ENCODE data around the gene TMEM132C. TPM values are rescaled to one million over a fixed set of nuclear protein-coding genes. Genes with fewer than 3 reads are reported as not detected.

TMEM132C gene
- total RNA-seq, 4 donors from 2014 or later: 0.13 to 7.6 (median 0.37) TPM

DNA sequence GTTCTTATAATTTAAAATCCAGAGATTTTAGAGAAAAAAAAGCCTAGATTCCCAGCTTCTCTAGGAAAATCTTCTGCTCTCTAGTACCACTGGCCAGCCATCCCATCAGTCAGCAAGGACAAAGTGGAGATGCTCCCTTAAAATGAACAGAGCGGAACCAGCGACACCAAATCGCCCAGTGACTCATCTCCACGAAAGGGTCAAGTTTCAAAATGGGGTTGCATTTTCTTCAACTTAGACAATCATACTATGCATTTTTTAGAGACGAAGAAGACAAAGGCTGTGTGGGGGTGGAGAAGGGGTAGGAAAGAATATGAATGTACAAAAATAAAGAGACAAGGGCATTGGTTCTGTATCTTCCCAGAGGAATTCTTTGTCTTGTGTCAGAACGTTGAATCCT, 344.8 kb downstream of the TMEM132C start:
- intact Hi-C loops (cut with DNase I): no loop called here
- peaks cover 0 to 6% (median 0%) of the 10 kb centered on the region in 3 donors for H3K4me1 ChIP-seq
- H3K4me3 ChIP-seq: no peak overlapping the region
- H3K27ac ChIP-seq: no peak overlapping the region
- H3K27me3 ChIP-seq: no peaks in the 10 kb centered on the region
- no peaks in the 10 kb centered on the region for H3K36me3 ChIP-seq
- TF ChIP-seq POLR2A (IDR thresholded peaks at IDR 0.05): no peak
- TF ChIP-seq, protein P1, sequence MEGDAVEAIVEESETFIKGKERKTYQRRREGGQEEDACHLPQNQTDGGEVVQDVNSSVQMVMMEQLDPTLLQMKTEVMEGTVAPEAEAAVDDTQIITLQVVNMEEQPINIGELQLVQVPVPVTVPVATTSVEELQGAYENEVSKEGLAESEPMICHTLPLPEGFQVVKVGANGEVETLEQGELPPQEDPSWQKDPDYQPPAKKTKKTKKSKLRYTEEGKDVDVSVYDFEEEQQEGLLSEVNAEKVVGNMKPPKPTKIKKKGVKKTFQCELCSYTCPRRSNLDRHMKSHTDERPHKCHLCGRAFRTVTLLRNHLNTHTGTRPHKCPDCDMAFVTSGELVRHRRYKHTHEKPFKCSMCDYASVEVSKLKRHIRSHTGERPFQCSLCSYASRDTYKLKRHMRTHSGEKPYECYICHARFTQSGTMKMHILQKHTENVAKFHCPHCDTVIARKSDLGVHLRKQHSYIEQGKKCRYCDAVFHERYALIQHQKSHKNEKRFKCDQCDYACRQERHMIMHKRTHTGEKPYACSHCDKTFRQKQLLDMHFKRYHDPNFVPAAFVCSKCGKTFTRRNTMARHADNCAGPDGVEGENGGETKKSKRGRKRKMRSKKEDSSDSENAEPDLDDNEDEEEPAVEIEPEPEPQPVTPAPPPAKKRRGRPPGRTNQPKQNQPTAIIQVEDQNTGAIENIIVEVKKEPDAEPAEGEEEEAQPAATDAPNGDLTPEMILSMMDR (IDR thresholded peaks at IDR 0.05): no peak
- 66 to 68% methylated on average over 6 of the region's 6 CpGs for WGBS, 2 donors
- H3K9me3 ChIP-seq: peaks cover 0 to 4% (median 0%) of the 10 kb centered on the region in 3 donors
- DNase-seq: no peak

DNA sequence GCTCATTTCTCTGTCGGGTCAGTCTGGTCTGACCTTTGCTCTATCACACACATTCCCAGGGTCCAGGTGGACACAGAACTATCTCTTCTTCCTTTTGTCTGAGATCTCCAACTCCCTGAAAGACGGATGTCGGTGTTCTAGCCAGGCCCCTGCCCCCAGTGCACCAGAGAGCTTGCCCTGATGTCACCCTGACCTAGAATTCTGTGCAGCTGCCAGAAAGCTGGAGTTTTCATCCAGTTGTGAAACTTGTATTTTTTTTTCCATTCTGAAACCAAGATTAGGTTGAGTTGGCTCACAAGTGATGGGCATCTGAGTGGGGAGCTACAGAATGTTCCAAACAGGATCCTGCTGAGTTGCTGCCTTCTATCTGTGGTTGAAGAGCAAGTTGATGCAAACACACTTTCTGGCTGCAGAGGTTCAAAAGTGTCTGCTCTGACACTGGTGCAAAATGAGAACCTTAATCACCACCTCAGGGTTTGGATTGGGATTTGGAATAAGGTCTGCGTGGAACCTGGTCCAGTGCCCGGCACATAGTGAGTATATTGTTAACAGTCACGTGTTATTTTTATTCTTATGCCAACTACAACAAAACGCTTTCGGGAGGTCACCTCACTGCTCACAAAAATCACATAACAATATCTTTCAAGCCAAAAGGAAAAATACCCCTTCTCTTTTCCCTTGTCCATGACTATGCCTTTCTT, 345.3 kb downstream of the TMEM132C start:
- intact Hi-C loops (cut with DNase I): no loop called here
- TF ChIP-seq, protein P1 (IDR thresholded peaks at IDR 0.05): no peak
- no peak for TF ChIP-seq POLR2A (IDR thresholded peaks at IDR 0.05)
- Histone ChIP-seq H3K27ac (no peak overlapping the region), H3K27me3 (no peaks in the 10 kb centered on the region), H3K4me3 (no peak overlapping the region), H3K9me3 (peaks cover 0 to under 1% (median 0%) of the 10 kb centered on the region in 3 donors), H3K4me1 (peaks cover 0 to 6% (median 0%) of the 10 kb centered on the region in 3 donors), H3K36me3 (no peaks in the 10 kb centered on the region)
- no peak for DNase-seq
- WGBS, 2 donors: 34 to 81% methylated on average over 8 of the region's 8 CpGs

DNA sequence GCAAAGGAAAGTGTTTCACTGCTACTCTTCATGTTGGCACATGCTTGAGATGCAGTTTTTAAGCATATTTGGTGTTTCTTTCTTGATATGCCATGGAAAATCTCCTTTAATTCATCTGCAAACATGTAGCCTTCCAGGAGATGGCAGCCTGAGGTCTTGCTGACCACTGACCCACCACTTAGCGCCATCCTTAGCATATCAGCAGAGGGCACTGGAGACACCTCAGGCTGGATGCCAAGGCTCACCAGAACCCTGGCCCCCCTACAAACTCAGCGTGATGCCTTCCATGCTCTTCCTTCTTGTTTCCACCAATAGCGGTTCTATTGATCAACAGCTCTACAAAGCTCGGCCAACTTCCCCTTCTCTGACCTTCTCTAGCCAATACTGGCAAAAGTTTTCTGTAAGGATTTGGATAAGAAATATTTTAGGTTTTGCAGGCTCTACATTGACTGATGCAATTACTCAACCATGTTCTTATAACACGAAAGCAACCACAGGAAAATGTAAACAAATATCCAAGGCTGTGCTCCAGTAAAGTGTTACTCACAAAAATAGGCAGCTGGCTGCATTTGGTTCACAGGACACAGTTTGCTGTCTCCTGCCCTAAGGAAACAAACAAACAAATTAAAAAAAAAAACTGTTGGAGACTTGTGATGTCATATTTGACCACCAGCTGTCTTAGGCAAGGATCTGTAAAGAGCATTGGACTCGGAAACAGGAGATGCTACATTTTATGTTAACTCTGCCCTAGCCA, 347.0 kb downstream of the TMEM132C start:
- no peaks in the 10 kb centered on the region for H3K9me3 ChIP-seq
- TF ChIP-seq, protein P1 (IDR thresholded peaks at IDR 0.05): no peak
- TF ChIP-seq POLR2A (IDR thresholded peaks at IDR 0.05): no peak
- DNase-seq: no peak
- H3K27me3 ChIP-seq: no peaks in the 10 kb centered on the region
- H3K27ac ChIP-seq: no peak overlapping the region
- 65 to 70% methylated on average over 6 of the region's 6 CpGs for WGBS, 2 donors
- peaks cover 0 to 6% (median 0%) of the 10 kb centered on the region in 3 donors for H3K4me1 ChIP-seq
- intact Hi-C loops (cut with DNase I): no loop called here
- no peak overlapping the region for H3K4me3 ChIP-seq
- no peaks in the 10 kb centered on the region for H3K36me3 ChIP-seq

DNA sequence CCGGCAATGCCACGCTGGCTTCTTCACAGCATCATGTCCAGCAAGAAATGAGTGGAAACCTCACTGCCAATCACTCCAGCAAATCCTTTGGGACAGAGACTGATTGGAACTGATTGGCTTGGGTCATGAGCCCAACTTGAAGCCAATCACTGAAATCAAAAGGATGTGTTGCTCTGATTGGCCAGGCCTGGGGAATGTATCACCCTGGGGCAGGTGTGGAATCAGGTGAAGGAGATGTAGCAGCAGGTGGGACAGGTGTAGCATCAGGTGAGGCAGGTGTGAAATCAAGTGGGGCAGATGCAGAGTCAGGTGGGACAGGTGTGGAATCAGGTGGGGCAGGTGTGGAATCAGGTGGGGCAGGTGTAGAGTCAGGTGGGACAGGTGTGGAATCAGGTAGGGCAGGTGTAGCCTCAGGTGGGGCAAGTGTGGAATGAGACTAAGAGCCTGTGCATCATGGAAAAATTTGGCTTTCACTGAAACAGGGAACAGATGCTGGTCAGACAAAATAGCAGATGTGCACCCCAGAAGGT, 350.4 kb downstream of the TMEM132C start:
- no peaks in the 10 kb centered on the region for H3K36me3 ChIP-seq
- TF ChIP-seq, protein P1 (IDR thresholded peaks at IDR 0.05): no peak
- TF ChIP-seq POLR2A (IDR thresholded peaks at IDR 0.05): no peak
- 94% methylated on average over 2 of the region's 2 CpGs; no CpG with 5 or more reads in 1 of the 2 donors for WGBS, 2 donors
- H3K9me3 ChIP-seq: no peaks in the 10 kb centered on the region
- no peaks in the 10 kb centered on the region for H3K27me3 ChIP-seq
- peaks cover 0 to 6% (median 0%) of the 10 kb centered on the region in 3 donors for H3K4me1 ChIP-seq
- DNase-seq: no peak
- intact Hi-C loops (cut with DNase I): no loop called here
- H3K27ac ChIP-seq: no peak overlapping the region
- no peak overlapping the region for H3K4me3 ChIP-seq

DNA sequence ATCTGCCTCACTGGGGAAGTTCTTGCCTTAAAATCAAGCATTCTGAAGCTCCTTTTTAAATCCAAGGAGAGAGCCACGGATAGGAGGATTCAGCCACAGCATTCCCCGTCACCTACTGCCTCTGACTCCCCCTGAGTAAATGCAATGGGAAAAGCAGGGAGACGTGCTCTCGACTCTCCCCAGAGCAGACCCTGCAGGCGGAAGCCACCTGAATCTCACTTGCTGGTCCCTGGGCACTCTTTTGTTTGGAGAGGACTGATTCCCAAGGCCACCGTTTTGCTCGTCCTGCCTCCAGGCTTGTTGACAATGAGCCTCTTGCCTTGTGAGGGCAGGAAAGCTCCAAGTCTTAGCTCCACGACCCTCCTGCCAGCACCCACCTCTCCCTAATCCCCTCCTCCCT, 352.3 kb downstream of the TMEM132C start:
- TF ChIP-seq, protein P1 (IDR thresholded peaks at IDR 0.05): no peak
- no peak for TF ChIP-seq POLR2A (IDR thresholded peaks at IDR 0.05)
- WGBS, 2 donors: 46 to 47% methylated on average over 5 of the region's 8 CpGs
- no peak for DNase-seq
- Histone ChIP-seq H3K27ac (no peak overlapping the region), H3K27me3 (no peaks in the 10 kb centered on the region), H3K4me1 (no peaks in the 10 kb centered on the region), H3K4me3 (no peak overlapping the region), H3K9me3 (no peaks in the 10 kb centered on the region), H3K36me3 (no peaks in the 10 kb centered on the region)
- intact Hi-C loops (cut with DNase I): no loop called here

All from esophagus squamous epithelium (tissue), 5 donors.